ENCODE measurements around the gene CMTM4.

GRCh38 chr16:66741169-66741900 is 44.8 kb upstream of the CMTM4 start:
- TF ChIP-seq CTCF (conservative IDR thresholded peaks at IDR 0.05; ENCODE audit: low read length) (no peak), EZH2phosphoT487 (IDR thresholded peaks at IDR 0.05; ENCODE audit: borderline replicate concordance) (no peak)
